SHP77 (cell line): ENCODE measurements around the gene RNF222.

Source experiments
- DNase-seq, 2 experiments: peaks; one replicate each; lab custom pipeline; 2025; lab: John Stamatoyannopoulos, UW

Gene RNF222

GRCh38 chr17:8345951-8346665 is 51.5 kb downstream of the RNF222 start:
- DNase-seq, result no peak

- DNase-seq, result no peak
These were observed 52.5 kb downstream of the RNF222 start for GRCh38 chr17:8345052-8345690.

- no peak for DNase-seq
These were observed 56.2 kb downstream of the RNF222 start for GRCh38 chr17:8341456-8341855.
